GM12801 (cell line): ENCODE results near the gene C3orf18.

ENCODE experiments used
- CTCF ChIP-seq: IDR thresholded peaks from one replicate; pipeline ENCODE4 v1.5.1; 2011; ENCODE audit warnings: control low read depth; ENCODE audit not compliant: insufficient read length; ENCODE audit errors: extremely low read depth

The C3orf18 gene

GRCh38 chr3:50539356-50540286 is 27.9 kb downstream of the C3orf18 start:
- no peak for TF ChIP-seq CTCF

DNA sequence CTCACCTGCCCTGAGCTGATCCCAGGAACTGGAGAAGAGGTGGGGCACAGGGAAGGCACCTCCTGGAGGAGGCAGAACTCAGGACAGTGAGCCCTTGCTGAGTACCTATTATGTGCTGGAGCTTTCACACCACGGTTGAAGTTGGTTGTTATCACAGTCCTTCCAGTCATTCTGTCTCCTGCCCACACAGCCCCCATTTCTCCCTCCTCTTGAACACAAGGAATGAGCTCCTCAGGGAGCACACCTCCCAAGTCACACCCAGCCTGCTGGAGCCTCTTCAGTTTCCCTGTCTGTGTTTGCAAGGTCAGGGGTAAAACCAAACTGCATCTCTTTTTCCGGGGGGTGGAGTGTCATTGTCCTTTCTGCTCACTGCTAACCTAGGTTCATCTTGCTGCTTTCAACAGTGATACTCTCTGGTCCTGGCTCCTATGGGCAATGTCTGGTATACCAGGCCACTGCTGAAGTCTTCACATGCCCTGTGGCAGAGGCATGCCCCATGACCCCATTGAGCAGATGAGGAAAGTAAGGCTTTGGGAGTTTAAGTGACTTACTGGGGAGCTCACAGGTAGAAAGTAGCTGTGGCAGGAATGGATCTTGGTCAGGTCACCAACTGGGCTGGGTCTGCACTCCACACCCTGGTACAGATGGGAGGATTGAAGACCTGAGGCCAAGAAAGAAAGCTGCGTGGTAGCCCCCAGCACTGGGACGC is 30.0 kb downstream of the C3orf18 start:
- TF ChIP-seq CTCF: no peak

- TF ChIP-seq CTCF: no peak
These were observed 30.9 kb downstream of the C3orf18 start for GRCh38 chr3:50536471-50537180.

GRCh38 chr3:50534681-50535330 is 32.7 kb downstream of the C3orf18 start:
- no peak for TF ChIP-seq CTCF

GRCh38 chr3:50533807-50534461 is 33.6 kb downstream of the C3orf18 start:
- no peak for TF ChIP-seq CTCF

DNA sequence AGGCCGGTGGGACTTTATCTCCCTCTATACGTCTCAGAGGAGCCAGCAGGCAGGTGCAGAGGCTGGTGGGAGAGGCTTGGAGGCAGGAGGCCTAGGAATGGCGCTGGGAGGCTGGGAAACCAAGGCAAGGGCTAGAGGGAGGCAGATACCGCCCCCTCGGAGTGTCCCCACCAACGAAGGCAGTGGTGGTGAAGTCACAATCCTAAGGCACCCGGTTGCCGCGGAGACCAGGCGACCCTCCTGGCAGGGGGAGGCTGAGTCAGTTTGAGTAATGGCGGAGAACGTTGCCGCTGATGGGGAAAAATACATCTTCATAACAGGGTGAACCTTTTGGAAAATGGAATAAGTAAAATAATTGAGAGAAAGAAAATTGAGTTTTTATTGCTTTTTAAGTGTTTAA is 34.2 kb downstream of the C3orf18 start:
- no peak for TF ChIP-seq CTCF
